PFSK-1 (cell line): Measurements from ENCODE around the gene RHEB.

Experiments
- POLR2AphosphoS5 ChIP-seq: IDR thresholded peaks from 2 replicates; pipeline ENCODE4 v1.6.1; 2012; ENCODE audit warnings: low read depth, mild to moderate bottlenecking, control low read depth, low read length, moderate library complexity
- SIN3A ChIP-seq: IDR thresholded peaks from 2 replicates; pipeline ENCODE4 v1.6.1; 2012; ENCODE audit warnings: mild to moderate bottlenecking, low read length, moderate library complexity, borderline replicate concordance; ENCODE audit not compliant: insufficient read depth

DNA sequence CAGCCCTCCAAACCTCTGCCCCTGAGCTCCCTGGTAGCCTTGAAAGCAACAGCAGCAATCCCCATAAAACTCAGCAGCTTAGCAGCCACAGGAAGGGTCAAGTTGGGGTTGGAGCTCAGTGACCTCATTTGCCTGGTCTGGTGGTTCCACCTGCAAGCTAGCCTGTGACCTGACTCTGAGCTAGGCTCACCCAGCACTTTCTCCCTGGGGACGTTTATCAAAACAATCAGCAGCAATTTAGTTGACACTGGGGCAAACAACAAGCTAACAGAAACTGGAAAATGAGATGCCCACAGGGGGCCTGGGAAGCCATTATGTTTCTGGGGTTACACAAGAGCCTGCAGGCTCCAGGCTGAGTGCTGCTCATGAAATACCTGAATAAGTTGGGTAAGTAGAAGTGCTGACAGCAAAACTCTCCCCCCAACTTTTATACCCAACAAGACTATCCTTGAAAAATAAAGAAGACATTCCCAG, 57.4 kb downstream of the RHEB start:
- TF ChIP-seq POLR2AphosphoS5 = no peak
- no peak for TF ChIP-seq SIN3A
